T-helper 2 cell treated with Interferon-gamma antibody and Interleukin-4, amounts not matched to agents 5 μg/mL and 100 μg/mL, for 36 hours (primary cell): ENCODE data around the gene CR1L.
"Not testable (repeated sequence)": the region's sequence is repeated elsewhere in the genome, so short reads cannot be mapped to it uniquely, and the experiment has no call there.

Experiments
- DNase-seq: peaks from one replicate; pipeline ENCODE4 v3.0.0; 2021; ENCODE audit warnings: low spot score
- H3K27ac Mint-ChIP-seq: one replicate; pipeline ENCODE4 v1.8.0; 2021; ENCODE audit warnings: mild to moderate bottlenecking, mixed read lengths
- H3K27me3 Mint-ChIP-seq: one replicate; pipeline ENCODE4 v1.8.0; 2021; ENCODE audit warnings: low read depth, mixed read lengths
- H3K36me3 Mint-ChIP-seq: one replicate; pipeline ENCODE4 v1.8.0; 2021; ENCODE audit warnings: low read depth, mixed read lengths
- H3K4me1 Mint-ChIP-seq: one replicate; pipeline ENCODE4 v1.8.0; 2021; ENCODE audit warnings: low read depth, mixed read lengths
- H3K4me3 Mint-ChIP-seq: one replicate; pipeline ENCODE4 v1.8.0; 2022; ENCODE audit warnings: mild to moderate bottlenecking, moderate library complexity, mixed read lengths
- H3K9me3 Mint-ChIP-seq: one replicate; pipeline ENCODE4 v1.8.0; 2021; ENCODE audit warnings: mixed read lengths

Gene CR1L

DNA sequence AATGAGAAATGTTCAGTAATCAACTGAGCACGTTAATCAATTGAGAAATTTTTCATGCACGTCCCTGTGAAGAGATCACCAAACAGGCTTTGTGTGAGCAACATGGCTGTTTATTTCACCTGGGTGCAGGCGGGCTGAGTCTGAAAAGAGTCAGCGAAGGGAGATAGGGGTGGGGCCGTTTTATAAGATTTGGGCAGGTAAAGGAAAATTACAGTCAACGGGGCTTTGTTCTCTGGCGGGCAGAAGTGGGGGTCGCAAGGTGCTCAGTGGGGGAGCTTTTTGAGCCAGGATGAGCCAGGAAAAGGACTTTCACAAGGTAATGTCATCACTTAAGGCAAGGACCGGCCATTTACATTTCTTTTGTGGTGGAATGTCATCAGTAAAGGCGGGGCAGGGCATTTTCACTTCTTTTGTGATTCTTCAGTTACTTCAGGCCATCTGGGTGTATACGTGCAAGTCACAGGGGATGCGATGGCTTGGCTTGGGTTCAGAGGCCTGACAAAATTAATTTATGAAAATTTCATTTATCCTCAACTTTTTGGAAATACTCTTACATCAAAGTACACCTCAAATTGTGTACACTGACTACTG is 11.1 kb upstream of the CR1L start:
- H3K4me3 Mint-ChIP-seq, H3K36me3 Mint-ChIP-seq, DNase-seq, H3K9me3 Mint-ChIP-seq, H3K4me1 Mint-ChIP-seq, H3K27ac Mint-ChIP-seq: not testable (repeated sequence)
- peaks cover 27% of the 10 kb centered on the region for H3K27me3 Mint-ChIP-seq

DNA sequence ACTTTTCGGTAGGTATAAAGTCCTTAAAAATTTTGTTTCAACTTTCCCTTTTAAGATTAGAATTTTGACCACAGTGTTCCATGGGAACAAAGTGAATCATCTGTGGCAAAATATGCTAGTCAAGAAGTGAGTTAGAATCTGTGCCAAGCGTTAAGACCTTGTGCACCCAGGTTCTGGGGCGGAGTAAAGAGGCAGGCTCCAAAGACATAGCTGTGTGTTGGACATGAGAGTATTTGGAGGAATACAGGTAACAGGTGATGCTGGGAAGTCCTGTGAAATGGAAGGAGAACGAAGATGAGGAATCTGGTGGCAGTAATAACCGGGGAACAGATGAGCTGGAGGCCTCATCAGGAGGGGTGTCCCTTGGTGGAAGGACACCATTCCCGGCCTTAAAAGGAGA is 10.6 kb upstream of the CR1L start:
- DNase-seq: not testable (repeated sequence)

GRCh38 chr1:207635569-207636186 is 9.3 kb upstream of the CR1L start:
- not testable (repeated sequence) for H3K9me3 Mint-ChIP-seq, H3K4me1 Mint-ChIP-seq, DNase-seq, H3K4me3 Mint-ChIP-seq, H3K27ac Mint-ChIP-seq, H3K36me3 Mint-ChIP-seq
- peaks cover 30% of the 10 kb centered on the region for H3K27me3 Mint-ChIP-seq

More for the DNA sequence above, 10.6 kb upstream of the CR1L start:
- not testable (repeated sequence) for H3K27ac Mint-ChIP-seq, H3K4me3 Mint-ChIP-seq, H3K9me3 Mint-ChIP-seq, H3K4me1 Mint-ChIP-seq, H3K36me3 Mint-ChIP-seq
- peaks cover 27% of the 10 kb centered on the region for H3K27me3 Mint-ChIP-seq

GRCh38 chr1:207638487-207639145 is 6.3 kb upstream of the CR1L start:
- H3K27ac Mint-ChIP-seq, H3K9me3 Mint-ChIP-seq, H3K4me3 Mint-ChIP-seq, DNase-seq, H3K36me3 Mint-ChIP-seq, H3K4me1 Mint-ChIP-seq: not testable (repeated sequence)
- H3K27me3 Mint-ChIP-seq: peaks cover 42% of the 10 kb centered on the region

GRCh38 chr1:207639362-207639761 is 5.6 kb upstream of the CR1L start:
- H3K27ac Mint-ChIP-seq, H3K9me3 Mint-ChIP-seq, H3K36me3 Mint-ChIP-seq, DNase-seq, H3K4me1 Mint-ChIP-seq, H3K4me3 Mint-ChIP-seq: not testable (repeated sequence)
- H3K27me3 Mint-ChIP-seq: peaks cover 44% of the 10 kb centered on the region

DNA sequence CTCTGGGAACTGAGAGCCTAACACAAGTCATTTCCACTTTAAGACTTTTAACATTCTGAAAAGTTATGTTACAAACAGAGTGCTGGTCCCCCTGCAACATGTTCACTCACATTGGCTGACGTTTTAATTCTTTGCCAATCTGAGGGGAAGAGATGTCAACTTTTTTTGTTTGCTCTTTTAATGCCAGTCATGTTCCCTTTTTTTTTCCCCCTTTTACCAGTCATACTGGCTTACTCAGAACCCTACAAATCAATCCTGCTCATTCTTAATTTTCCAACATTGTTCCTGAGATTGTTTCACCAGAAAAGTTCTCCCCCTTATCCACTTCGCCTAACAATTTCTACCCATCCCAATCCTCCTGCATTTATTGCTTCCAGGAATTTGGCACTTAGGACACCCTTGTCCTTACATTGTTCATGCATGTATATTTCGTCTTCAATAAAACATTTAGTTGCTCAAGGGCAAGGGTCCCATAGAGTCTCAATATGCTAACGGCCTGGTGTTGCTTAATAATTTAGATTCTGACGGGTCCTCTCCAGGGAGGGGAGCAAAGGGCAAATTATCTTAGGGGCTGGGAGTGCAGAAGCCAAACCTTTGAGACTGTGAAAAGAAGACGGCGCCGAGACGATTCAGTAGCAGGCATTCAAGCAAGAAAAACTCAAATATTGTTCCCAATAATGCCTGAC is 624 bp upstream of the CR1L start:
- Mint-ChIP-seq H3K27me3 (peaks cover 54% of the 10 kb centered on the region), H3K4me1 (peaks cover 7% of the 10 kb centered on the region), H3K9me3 (no peaks in the 10 kb centered on the region), H3K4me3 (peak overlapping the region; percentile 69), H3K36me3 (no peaks in the 10 kb centered on the region), H3K27ac (no peak overlapping the region)
- DNase-seq: no peak

DNA sequence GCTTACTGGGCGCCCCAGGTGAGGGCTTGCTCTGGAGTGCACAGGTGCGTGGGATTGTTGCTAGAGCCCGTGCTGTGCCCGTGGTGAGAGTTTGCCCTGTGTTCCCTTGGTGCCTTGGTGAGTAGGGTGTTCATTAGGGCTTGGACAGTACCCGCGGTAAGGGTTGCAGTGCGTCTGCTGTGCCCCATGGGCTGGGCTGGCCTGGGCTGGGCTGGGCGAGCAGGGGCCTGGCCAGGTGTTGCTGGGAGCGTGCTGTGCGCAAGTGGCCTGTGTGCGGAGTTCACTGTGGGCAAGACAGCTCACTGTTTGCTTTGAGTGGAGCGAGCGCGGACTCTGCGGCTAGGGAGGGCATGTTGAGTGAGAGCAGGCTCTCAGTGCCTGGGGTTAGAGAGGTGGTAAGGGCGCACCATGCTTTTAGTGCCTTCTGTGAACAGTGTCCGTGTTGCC is 725 bp downstream of the CR1L start:
- H3K9me3 Mint-ChIP-seq: no peaks in the 10 kb centered on the region
- H3K4me1 Mint-ChIP-seq: peaks cover 7% of the 10 kb centered on the region
- peaks cover 53% of the 10 kb centered on the region for H3K27me3 Mint-ChIP-seq
- H3K4me3 Mint-ChIP-seq: peak overlapping the region; percentile 69
- H3K36me3 Mint-ChIP-seq: no peaks in the 10 kb centered on the region
- no peak for DNase-seq
- H3K27ac Mint-ChIP-seq: no peak overlapping the region

DNA sequence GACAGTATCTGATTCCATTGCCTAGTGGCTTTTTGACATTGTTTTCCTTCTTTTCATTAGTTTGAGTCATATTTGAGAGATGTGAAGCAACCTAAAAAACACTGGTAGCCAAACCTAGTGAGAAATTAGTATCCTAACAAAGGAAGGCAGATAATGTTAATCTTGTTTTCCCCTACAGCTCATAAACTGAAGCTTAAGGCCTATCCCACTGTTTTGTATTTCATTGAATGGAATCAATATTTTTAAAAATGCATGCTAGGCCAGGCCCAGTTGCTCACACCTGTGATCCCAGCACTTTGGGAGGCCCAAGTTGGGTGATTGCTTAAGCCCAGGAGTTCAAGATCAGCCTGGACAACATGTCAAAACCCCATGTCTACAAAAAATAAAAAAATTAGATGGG is 1.2 kb downstream of the CR1L start:
- no peak for DNase-seq
- Mint-ChIP-seq H3K4me3 (peak overlapping the region; percentile 69), H3K27me3 (peaks cover 49% of the 10 kb centered on the region), H3K4me1 (peaks cover 7% of the 10 kb centered on the region), H3K36me3 (no peaks in the 10 kb centered on the region), H3K27ac (no peak overlapping the region), H3K9me3 (no peaks in the 10 kb centered on the region)

DNA sequence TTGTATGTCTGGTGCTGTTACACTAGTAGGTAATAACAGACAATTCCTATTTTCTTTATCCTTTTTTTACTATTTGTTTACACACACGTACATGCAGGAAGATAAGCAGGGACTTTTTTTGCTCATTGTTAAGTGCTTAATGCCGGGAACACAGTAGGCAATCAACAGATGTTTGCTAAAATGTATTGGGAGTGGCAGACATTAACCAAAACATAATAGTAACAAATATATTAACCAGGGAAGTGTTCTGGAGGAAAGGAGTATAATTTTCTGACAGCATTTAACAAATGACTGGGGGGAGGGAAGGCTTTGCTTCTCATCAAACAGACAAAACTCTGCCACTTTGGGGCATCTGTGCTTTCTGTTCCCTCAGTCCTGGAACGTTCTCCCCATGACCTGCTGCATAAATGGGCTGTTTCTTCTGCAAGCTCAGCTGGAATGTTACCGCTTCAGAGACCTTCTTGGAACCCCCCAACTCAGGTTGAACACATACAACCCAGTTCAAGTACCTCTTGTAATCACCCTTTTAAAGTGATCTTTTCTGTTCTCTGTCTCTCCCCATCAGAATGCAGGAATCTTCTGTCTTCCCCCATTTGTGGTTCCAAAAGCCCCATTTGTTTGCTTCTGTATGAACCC is 2.1 kb downstream of the CR1L start:
- Mint-ChIP-seq H3K27ac (no peak overlapping the region), H3K27me3 (peaks cover 49% of the 10 kb centered on the region), H3K36me3 (no peaks in the 10 kb centered on the region), H3K4me1 (peaks cover 7% of the 10 kb centered on the region), H3K9me3 (no peaks in the 10 kb centered on the region), H3K4me3 (no peak overlapping the region)
- DNase-seq: no peak

DNA sequence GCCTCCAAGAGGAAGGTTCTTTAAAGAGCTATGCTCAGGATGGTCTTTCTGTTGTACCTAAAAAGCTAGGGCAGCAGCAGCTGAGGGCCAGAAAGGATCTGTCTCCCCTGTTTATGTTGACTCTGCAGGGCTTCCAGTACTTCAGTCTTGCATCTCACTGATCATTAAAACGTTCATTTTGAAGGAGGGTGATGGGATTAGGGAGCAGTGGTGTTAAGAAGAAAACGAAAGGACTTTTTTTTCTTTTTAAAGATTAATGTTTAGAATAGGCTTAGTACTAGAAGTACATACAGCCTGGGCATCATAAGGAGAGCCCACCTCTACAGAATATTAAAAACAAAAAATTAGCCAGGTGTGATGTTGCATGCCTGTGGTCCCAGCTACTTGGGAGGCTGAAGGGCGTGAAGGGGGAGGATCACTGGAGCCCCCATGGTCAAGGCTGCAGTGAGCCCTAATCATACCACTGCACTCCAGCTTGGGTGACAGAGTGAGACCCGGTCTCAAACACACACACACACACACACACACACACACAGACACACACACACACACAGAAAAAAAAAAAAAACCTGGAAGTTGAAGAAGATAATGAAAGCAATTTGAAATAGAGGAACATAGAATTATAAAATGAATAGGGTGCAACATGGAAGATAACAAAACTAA is 2.9 kb downstream of the CR1L start:
- Mint-ChIP-seq H3K27ac (no peak overlapping the region), H3K27me3 (peaks cover 48% of the 10 kb centered on the region)

DNA sequence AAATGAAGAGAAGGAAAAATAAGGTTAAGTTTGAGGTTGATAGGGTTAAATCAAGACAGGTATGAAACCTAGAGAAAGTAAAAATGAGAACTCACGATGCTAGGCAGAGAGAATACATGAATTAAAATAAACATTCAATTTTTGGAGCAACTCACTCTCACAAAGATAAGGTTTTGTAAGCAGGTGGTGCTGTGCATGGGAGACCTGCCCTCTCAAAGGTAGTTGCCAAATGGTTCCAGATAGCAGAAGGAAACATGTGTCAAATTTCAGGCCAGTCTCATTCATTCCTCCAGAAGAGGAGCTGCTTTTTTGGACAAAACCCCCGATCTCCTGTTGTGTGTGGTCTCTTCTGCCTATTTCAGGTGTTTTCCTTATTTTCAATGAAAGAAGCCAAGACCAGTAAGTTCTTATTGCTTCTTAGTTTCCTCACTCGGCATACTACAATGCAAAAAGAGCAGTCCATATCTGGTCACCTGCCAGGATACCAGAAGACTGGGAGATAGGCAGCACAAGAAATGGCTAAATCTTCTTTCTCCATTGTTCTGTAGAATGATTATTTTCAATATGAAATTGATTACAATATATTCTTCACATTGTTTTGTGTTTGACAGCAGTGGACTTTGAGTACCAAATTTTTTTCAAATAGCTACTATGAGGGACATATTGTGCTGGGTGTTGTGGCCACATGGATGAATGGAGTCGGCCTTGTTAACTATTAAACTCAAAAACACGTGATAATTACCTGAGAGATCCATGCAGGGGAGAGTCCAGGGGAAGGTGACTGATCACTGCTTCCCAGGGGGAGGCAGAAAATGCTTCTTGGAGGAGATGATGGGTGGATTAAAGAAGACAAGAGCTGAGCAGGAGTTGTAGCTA is 3.6 kb downstream of the CR1L start:
- Mint-ChIP-seq H3K36me3 (no peaks in the 10 kb centered on the region), H3K27ac (no peak overlapping the region), H3K4me3 (no peak overlapping the region), H3K4me1 (peaks cover 7% of the 10 kb centered on the region), H3K27me3 (peaks cover 43% of the 10 kb centered on the region), H3K9me3 (no peaks in the 10 kb centered on the region)
- no peak for DNase-seq

More for the DNA sequence above, 2.9 kb downstream of the CR1L start:
- no peak for DNase-seq
- Mint-ChIP-seq H3K4me3 (no peak overlapping the region), H3K4me1 (peaks cover 7% of the 10 kb centered on the region), H3K9me3 (no peaks in the 10 kb centered on the region), H3K36me3 (no peaks in the 10 kb centered on the region)

DNA sequence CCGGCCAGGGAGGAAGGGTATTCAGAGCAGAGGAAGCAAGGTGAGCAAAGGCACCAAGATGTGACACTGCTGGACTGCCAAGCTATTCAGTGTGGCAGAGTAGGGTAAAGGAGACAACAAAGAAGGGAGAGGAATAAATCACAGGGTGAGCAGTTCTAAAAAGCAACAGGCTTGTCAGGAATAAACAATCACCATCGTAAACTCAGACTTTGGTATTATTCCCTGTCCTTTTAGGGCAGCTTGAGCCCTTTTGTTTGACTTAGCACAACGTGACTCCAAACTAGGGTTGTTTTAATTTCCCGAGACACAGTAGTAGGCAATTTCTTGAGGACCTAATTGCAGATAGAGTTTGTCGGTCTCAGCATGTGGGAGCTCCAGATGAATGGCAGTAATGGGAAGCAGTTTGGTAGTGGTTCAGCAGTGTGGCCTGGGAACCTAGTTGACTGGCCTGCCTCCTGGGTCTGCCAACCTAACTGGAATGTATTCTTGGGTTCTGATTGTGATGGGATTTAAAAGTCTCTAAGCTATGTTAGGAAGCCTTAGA is 4.3 kb downstream of the CR1L start:
- H3K4me3 Mint-ChIP-seq: no peak overlapping the region
- no peaks in the 10 kb centered on the region for H3K9me3 Mint-ChIP-seq
- DNase-seq: no peak
- H3K36me3 Mint-ChIP-seq: no peaks in the 10 kb centered on the region
- H3K4me1 Mint-ChIP-seq: peaks cover 5% of the 10 kb centered on the region
- no peak overlapping the region for H3K27ac Mint-ChIP-seq
- peaks cover 38% of the 10 kb centered on the region for H3K27me3 Mint-ChIP-seq
